Liver (tissue), 9 donors: ENCODE data around the gene MYOZ2. TPM values are rescaled to one million over a fixed set of nuclear protein-coding genes. Genes with fewer than 3 reads are reported as not detected.

Experiments used
- DNase-seq: peaks from one replicate; pipeline ENCODE4 v3.0.0-alpha.2; 2017; ENCODE audit warnings: low spot score
- H3K27ac ChIP-seq, 2 donors: one replicate each; pipeline ENCODE4 v1.7.0; 2013; ENCODE audit warnings: inconsistent platforms in 2 of 2, low read length in 2 of 2, control low read depth in 1 of 2, low read depth in 1 of 2, mild to moderate bottlenecking in 1 of 2
- H3K27me3 ChIP-seq, 4 donors: one replicate each; pipeline versions ENCODE4 v1.6.1 to v1.7.0; 2013; ENCODE audit warnings: low read length in 3 of 4, inconsistent platforms in 1 of 4, mild to moderate bottlenecking in 1 of 4, moderate library complexity in 1 of 4; ENCODE audit not compliant: control insufficient read depth in 4 of 4, insufficient read depth in 4 of 4
- H3K36me3 ChIP-seq, 4 donors: one replicate each; pipeline versions ENCODE4 v1.6.1 to v1.7.0; 2013; ENCODE audit warnings: low read length in 3 of 4, mild to moderate bottlenecking in 3 of 4, low read depth in 1 of 4, moderate library complexity in 1 of 4; ENCODE audit not compliant: control insufficient read depth in 4 of 4, insufficient read depth in 3 of 4
- H3K4me1 ChIP-seq, 4 donors: one replicate each; pipeline versions ENCODE4 v1.6.1 to v1.7.0; 2013; ENCODE audit warnings: low read length in 3 of 4, mild to moderate bottlenecking in 3 of 4, moderate library complexity in 1 of 4; ENCODE audit not compliant: control insufficient read depth in 4 of 4, insufficient read depth in 4 of 4
- H3K4me3 ChIP-seq, 3 donors: one replicate each; pipeline versions ENCODE4 v1.6.1 to v1.7.0; 2013; ENCODE audit warnings: low read length in 3 of 3, control low read depth in 1 of 3, low read depth in 1 of 3, mild to moderate bottlenecking in 1 of 3
- H3K9ac ChIP-seq, 2 donors: one replicate each; pipeline ENCODE4 v1.7.0; 2013; ENCODE audit warnings: low read length in 2 of 2, mild to moderate bottlenecking in 2 of 2, moderate library complexity in 2 of 2, control low read depth in 1 of 2, low read depth in 1 of 2
- H3K9me3 ChIP-seq, 4 donors: one replicate each; pipeline versions ENCODE4 v1.6.1 to v1.7.0; 2013; ENCODE audit warnings: low read length in 3 of 4; ENCODE audit not compliant: control insufficient read depth in 4 of 4
- EGR1 ChIP-seq, 2 donors: IDR thresholded peaks; 2 replicates each; pipeline ENCODE4 v1.6.1; 2016 to 2018; ENCODE audit warnings: antibody characterized with exemption in 2 of 2, low read depth in 2 of 2
- FOXA1 ChIP-seq: IDR thresholded peaks from 2 replicates; pipeline ENCODE4 v1.6.1; 2016; ENCODE audit warnings: antibody characterized with exemption
- FOXA2 ChIP-seq: IDR thresholded peaks from 2 replicates; pipeline ENCODE4 v1.6.1; 2016; ENCODE audit warnings: antibody characterized with exemption
- GABPA ChIP-seq, 2 donors: IDR thresholded peaks in 1 of 2; conservative IDR thresholded peaks in 1 of 2; 2 replicates each; pipeline ENCODE4 v1.6.1; 2016; ENCODE audit warnings: antibody characterized with exemption in 2 of 2, mild to moderate bottlenecking in 1 of 2, moderate library complexity in 1 of 2
- HNF4A ChIP-seq, 2 donors: conservative IDR thresholded peaks; 2 replicates each; pipeline ENCODE4 v1.6.1; 2016; ENCODE audit warnings: antibody characterized with exemption in 2 of 2, mild to moderate bottlenecking in 2 of 2
- HNF4G ChIP-seq: IDR thresholded peaks from 2 replicates; pipeline ENCODE4 v1.6.1; 2016; ENCODE audit warnings: antibody characterized with exemption
- JUND ChIP-seq, 2 donors: IDR thresholded peaks; 2 replicates each; pipeline ENCODE4 v1.6.1; 2016; ENCODE audit warnings: antibody characterized with exemption in 2 of 2
- RAD21 ChIP-seq, 2 donors: IDR thresholded peaks; 2 replicates each; pipeline ENCODE4 v1.6.1; 2016; ENCODE audit warnings: antibody characterized with exemption in 2 of 2, mild to moderate bottlenecking in 2 of 2
- RXRA ChIP-seq, 2 donors: IDR thresholded peaks; 2 replicates each; pipeline ENCODE4 v1.6.1; 2017 to 2018; ENCODE audit warnings: antibody characterized with exemption in 2 of 2, mild to moderate bottlenecking in 1 of 2
- SP1 ChIP-seq: IDR thresholded peaks from 2 replicates; pipeline ENCODE4 v1.6.1; 2018; ENCODE audit warnings: antibody characterized with exemption, mild to moderate bottlenecking
- WGBS: extraction: QIAGEN DNeasy Blood & Tissue Kit; methylation state at CpG from one replicate; pipeline ENCODE4 v1.1.7; 2013; 5-methylcytosine and 5-hydroxymethylcytosine counted together
- polyA plus RNA-seq, 2 donors: library from polyadenylated mRNA; stranded (reverse) in 1 of 2; unstranded in 1 of 2; fragments of 200-250 nt in 1 of 2; fragments of >200 nt in 1 of 2; fragmentation: Nextera tagmentation in 1 of 2; extraction: Ambion mirVana in 1 of 2; gene quantifications; one replicate each; pipeline versions ENCODE4 v1.2.1 to v1.2.3, GENCODE V29; 2013 to 2015
- total RNA-seq, 2 donors: library from RNA; depleted of rRNA; stranded (reverse); fragments of >200 nt; gene quantifications; one replicate each; pipeline ENCODE4 v1.2.3, GENCODE V29; 2014
- TF ChIP-seq, protein P1 (sequence below): IDR thresholded peaks from 2 replicates; pipeline ENCODE4 v1.6.1; 2016; ENCODE audit warnings: antibody characterized with exemption
- TF ChIP-seq, protein P2 (sequence below): fragments of 150-350 bp; IDR thresholded peaks from 2 replicates; pipeline ENCODE4 v1.5.1; 2017; ENCODE audit warnings: improper control_type of control experiment, low read depth, low read length; ENCODE audit not compliant: missing input control
- TF ChIP-seq, protein P3 (sequence below): IDR thresholded peaks from 2 replicates; pipeline ENCODE4 v1.6.1; 2016; ENCODE audit warnings: antibody characterized with exemption
- TF ChIP-seq, protein P4 (sequence below): IDR thresholded peaks from 2 replicates; pipeline ENCODE4 v1.6.1; 2016; ENCODE audit warnings: antibody characterized with exemption, mild to moderate bottlenecking
- donor health status: healthy.
- donor health status: healthy.
- donor health status: healthy.
- donor health status: healthy.
- donor health status: healthy.

The MYOZ2 gene
- total and polyA plus RNA-seq, 4 donors = 0.03 to 0.08 TPM; not detected in 2

DNA sequence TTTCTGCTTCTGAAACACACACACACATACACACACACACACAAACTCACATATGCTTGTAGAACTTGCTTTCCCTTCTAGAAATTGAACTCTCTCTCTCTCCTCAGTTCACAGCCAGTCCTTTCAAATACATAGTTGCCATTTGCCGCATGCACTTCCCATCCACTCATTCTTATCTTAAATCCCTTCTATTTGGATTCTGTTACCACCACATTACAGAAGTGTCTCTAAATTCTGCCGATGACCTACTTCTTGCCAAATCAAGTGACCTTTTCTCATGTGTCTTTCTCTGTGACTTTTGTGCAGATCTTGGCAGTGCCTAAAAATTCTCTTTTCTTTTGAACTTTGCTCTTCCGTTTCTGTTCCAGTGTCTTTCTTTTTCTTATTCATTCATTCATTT, 7.5 kb upstream of the MYOZ2 start:
- H3K9ac ChIP-seq = no peak overlapping the region
- H3K4me1 ChIP-seq = no peaks in the 10 kb centered on the region

DNA sequence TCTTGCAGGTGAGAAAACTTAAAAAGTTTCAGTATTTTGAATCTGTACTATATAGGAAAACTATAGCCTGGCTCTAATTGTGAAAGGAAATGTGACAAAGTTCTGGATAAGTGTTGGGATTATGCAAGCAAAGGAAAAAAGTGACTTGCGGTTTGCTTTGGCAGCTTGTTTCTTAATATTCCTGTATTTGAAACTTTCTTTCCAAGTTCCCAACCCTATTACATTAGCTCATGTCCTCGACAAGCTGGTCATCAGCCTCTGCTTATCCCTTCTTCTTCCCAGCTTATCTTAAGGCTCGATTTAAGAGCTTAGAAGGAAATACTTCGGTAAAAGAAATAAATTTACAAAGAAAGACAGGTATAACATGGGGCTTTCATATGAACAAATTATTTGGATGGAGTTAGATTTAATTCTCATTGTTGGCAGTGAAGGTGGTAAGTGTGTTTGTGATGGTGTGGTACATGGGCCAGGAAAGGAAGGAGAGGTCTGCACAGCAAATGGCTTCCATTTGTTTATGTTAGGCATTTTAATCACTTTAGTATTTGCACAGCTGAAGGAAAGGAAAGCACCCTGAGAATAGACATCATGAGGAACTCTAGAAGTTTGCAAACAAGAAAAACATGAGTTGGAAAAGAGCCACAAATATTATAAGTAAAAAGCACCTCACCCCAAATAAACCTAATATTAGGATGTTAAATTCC, 5.1 kb upstream of the MYOZ2 start:
- Histone ChIP-seq H3K9ac (no peak overlapping the region), H3K4me1 (no peaks in the 10 kb centered on the region), H3K36me3 (no peaks in the 10 kb centered on the region), H3K9me3 (no peaks in the 10 kb centered on the region), H3K27ac (no peak overlapping the region), H3K27me3 (peaks cover 0 to 3% (median 0%) of the 10 kb centered on the region in 4 donors), H3K4me3 (no peak overlapping the region)
- DNase-seq = no peak
- TF ChIP-seq, protein P1, sequence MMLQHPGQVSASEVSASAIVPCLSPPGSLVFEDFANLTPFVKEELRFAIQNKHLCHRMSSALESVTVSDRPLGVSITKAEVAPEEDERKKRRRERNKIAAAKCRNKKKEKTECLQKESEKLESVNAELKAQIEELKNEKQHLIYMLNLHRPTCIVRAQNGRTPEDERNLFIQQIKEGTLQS = no peak
- TF ChIP-seq, protein P2, sequence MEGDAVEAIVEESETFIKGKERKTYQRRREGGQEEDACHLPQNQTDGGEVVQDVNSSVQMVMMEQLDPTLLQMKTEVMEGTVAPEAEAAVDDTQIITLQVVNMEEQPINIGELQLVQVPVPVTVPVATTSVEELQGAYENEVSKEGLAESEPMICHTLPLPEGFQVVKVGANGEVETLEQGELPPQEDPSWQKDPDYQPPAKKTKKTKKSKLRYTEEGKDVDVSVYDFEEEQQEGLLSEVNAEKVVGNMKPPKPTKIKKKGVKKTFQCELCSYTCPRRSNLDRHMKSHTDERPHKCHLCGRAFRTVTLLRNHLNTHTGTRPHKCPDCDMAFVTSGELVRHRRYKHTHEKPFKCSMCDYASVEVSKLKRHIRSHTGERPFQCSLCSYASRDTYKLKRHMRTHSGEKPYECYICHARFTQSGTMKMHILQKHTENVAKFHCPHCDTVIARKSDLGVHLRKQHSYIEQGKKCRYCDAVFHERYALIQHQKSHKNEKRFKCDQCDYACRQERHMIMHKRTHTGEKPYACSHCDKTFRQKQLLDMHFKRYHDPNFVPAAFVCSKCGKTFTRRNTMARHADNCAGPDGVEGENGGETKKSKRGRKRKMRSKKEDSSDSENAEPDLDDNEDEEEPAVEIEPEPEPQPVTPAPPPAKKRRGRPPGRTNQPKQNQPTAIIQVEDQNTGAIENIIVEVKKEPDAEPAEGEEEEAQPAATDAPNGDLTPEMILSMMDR = no peak
- no peak for TF ChIP-seq RAD21 (IDR thresholded peaks at IDR 0.05)
- TF ChIP-seq GABPA (IDR thresholded peaks at IDR 0.05 in 1 of 2, conservative IDR thresholded peaks at IDR 0.05 in 1 of 2) = no peak
- TF ChIP-seq EGR1 (IDR thresholded peaks at IDR 0.05; ENCODE audit: low read depth in 2 of 2) = no peak
- TF ChIP-seq, protein P3, sequence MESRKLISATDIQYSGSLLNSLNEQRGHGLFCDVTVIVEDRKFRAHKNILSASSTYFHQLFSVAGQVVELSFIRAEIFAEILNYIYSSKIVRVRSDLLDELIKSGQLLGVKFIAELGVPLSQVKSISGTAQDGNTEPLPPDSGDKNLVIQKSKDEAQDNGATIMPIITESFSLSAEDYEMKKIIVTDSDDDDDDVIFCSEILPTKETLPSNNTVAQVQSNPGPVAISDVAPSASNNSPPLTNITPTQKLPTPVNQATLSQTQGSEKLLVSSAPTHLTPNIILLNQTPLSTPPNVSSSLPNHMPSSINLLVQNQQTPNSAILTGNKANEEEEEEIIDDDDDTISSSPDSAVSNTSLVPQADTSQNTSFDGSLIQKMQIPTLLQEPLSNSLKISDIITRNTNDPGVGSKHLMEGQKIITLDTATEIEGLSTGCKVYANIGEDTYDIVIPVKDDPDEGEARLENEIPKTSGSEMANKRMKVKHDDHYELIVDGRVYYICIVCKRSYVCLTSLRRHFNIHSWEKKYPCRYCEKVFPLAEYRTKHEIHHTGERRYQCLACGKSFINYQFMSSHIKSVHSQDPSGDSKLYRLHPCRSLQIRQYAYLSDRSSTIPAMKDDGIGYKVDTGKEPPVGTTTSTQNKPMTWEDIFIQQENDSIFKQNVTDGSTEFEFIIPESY = no peak
- no peak for TF ChIP-seq FOXA1
- TF ChIP-seq HNF4A (conservative IDR thresholded peaks at IDR 0.05) = no peak
- TF ChIP-seq SP1 = no peak
- no peak for TF ChIP-seq FOXA2
- TF ChIP-seq, protein P4, sequence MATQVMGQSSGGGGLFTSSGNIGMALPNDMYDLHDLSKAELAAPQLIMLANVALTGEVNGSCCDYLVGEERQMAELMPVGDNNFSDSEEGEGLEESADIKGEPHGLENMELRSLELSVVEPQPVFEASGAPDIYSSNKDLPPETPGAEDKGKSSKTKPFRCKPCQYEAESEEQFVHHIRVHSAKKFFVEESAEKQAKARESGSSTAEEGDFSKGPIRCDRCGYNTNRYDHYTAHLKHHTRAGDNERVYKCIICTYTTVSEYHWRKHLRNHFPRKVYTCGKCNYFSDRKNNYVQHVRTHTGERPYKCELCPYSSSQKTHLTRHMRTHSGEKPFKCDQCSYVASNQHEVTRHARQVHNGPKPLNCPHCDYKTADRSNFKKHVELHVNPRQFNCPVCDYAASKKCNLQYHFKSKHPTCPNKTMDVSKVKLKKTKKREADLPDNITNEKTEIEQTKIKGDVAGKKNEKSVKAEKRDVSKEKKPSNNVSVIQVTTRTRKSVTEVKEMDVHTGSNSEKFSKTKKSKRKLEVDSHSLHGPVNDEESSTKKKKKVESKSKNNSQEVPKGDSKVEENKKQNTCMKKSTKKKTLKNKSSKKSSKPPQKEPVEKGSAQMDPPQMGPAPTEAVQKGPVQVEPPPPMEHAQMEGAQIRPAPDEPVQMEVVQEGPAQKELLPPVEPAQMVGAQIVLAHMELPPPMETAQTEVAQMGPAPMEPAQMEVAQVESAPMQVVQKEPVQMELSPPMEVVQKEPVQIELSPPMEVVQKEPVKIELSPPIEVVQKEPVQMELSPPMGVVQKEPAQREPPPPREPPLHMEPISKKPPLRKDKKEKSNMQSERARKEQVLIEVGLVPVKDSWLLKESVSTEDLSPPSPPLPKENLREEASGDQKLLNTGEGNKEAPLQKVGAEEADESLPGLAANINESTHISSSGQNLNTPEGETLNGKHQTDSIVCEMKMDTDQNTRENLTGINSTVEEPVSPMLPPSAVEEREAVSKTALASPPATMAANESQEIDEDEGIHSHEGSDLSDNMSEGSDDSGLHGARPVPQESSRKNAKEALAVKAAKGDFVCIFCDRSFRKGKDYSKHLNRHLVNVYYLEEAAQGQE = no peak
- no peak for TF ChIP-seq RXRA (IDR thresholded peaks at IDR 0.05)
- TF ChIP-seq JUND (IDR thresholded peaks at IDR 0.05) = no peak
- no peak for TF ChIP-seq HNF4G
- WGBS = 76% methylated on average over 4 of the region's 4 CpGs

More for the DNA sequence above, 7.5 kb upstream of the MYOZ2 start:
- Histone ChIP-seq H3K4me3 (no peak overlapping the region), H3K27ac (no peak overlapping the region), H3K27me3 (peaks cover 0 to 3% (median 0%) of the 10 kb centered on the region in 4 donors), H3K36me3 (no peaks in the 10 kb centered on the region), H3K9me3 (no peaks in the 10 kb centered on the region)
- DNase-seq = no peak
- TF ChIP-seq, protein P4 = no peak
- TF ChIP-seq RXRA (IDR thresholded peaks at IDR 0.05) (no peak), RAD21 (IDR thresholded peaks at IDR 0.05) (no peak)
- 72% methylated on average over 3 of the region's 3 CpGs for WGBS
